Suprapubic skin (tissue), 4 donors: Measurements from ENCODE around the gene PDHX.

Experiments used
- POLR2A ChIP-seq, 2 donors: fragments of 450-650 bp; IDR thresholded peaks; one replicate each; pipeline ENCODE4 v1.6.1; 2017; ENCODE audit warnings: antibody characterized with exemption in 2 of 2, mild to moderate bottlenecking in 2 of 2, moderate library complexity in 2 of 2
- POLR2AphosphoS5 ChIP-seq, 3 donors: sonication (generic); formaldehyde crosslinking; IDR thresholded peaks; one replicate each; pipeline ENCODE4 v1.6.1; 2017; ENCODE audit warnings: antibody characterized with exemption in 3 of 3
- TF ChIP-seq, protein P1 (sequence below), 2 donors: fragments of 200-600 bp in 1 of 2; fragments of 450-650 bp in 1 of 2; sonication (generic) in 1 of 2; IDR thresholded peaks; one replicate each; pipeline ENCODE4 v1.5.1; 2016 to 2019; ENCODE audit warnings: antibody characterized with exemption in 2 of 2, mild to moderate bottlenecking in 1 of 2, moderate library complexity in 1 of 2

DNA sequence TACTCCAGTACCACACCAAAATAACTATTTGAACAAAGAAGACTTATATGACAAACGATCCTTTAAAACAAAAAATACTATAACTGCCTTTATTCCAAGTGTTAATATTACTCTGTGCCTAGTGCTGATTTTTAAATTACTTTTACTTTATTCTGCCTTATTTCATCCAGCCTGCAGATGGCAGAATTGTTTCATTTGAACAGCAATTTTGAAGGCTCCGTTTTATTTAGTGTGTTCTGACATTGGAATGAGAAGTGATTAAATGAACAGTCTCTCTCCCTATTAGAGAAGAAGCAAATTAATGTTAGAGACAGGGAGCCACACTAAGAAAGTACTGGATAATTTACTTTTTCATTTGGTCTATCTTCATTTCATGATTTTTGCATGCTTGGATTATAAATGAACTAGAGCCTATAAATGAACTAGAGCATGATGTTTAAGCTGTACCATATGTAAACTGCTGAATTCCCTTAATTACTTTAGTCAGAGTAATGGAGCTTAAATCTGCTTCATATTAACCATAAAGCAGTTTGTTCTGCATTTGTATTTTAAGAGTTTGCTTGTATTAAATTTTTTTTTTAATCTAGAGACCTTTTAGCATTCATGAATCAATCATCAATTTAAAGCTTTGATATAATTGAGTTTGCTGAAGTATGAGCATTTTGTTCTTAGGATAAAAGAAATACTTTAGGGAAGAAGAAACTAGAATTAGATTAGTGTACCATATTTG lies 9.8 kb downstream of the PDHX start:
- TF ChIP-seq POLR2AphosphoS5 (IDR thresholded peaks at IDR 0.05) (no peak), POLR2A (IDR thresholded peaks at IDR 0.05) (no peak)
- TF ChIP-seq, protein P1, sequence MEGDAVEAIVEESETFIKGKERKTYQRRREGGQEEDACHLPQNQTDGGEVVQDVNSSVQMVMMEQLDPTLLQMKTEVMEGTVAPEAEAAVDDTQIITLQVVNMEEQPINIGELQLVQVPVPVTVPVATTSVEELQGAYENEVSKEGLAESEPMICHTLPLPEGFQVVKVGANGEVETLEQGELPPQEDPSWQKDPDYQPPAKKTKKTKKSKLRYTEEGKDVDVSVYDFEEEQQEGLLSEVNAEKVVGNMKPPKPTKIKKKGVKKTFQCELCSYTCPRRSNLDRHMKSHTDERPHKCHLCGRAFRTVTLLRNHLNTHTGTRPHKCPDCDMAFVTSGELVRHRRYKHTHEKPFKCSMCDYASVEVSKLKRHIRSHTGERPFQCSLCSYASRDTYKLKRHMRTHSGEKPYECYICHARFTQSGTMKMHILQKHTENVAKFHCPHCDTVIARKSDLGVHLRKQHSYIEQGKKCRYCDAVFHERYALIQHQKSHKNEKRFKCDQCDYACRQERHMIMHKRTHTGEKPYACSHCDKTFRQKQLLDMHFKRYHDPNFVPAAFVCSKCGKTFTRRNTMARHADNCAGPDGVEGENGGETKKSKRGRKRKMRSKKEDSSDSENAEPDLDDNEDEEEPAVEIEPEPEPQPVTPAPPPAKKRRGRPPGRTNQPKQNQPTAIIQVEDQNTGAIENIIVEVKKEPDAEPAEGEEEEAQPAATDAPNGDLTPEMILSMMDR (IDR thresholded peaks at IDR 0.05), result peak; percentile 62 to 69
